Stimulated activated CD4-positive, alpha-beta T cell treated with anti-CD3 and anti-CD28 coated beads, Interleukin-15, amount 100 ng/mL, for 1 hour (primary cell): ENCODE data around the gene HOATZ.

Experiments used
- DNase-seq, 2 donors: peaks; one replicate each; pipeline ENCODE4 v3.0.0-alpha.2; 2020; ENCODE audit warnings: low read depth in 1 of 2, low spot score in 1 of 2

Gene HOATZ

GRCh38 chr11:111514216-111515031, at the start of gene HOATZ:
HOATZ (plus strand) TSS chr11:111514778; CDS start chr11:111514785, 7 bp downstream.
- no peak for DNase-seq

- DNase-seq, result no peak
Measured at GRCh38 chr11:111465400-111465799, 49.2 kb upstream of the HOATZ start.

- DNase-seq, result no peak
Measured at GRCh38 chr11:111466615-111467014, 48.0 kb upstream of the HOATZ start.

- DNase-seq, result no peak
Measured at GRCh38 chr11:111469200-111469599, 45.4 kb upstream of the HOATZ start.

GRCh38 chr11:111472228-111472627, 42.4 kb upstream of the HOATZ start:
- DNase-seq, result no peak

GRCh38 chr11:111474432-111474831, 40.1 kb upstream of the HOATZ start:
- no peak for DNase-seq

GRCh38 chr11:111476366-111476765, 38.2 kb upstream of the HOATZ start:
- DNase-seq, result no peak

GRCh38 chr11:111476956-111477355, 37.6 kb upstream of the HOATZ start:
- no peak for DNase-seq

- DNase-seq, result no peak
Measured at GRCh38 chr11:111477898-111478297, 36.7 kb upstream of the HOATZ start.

- DNase-seq, result no peak
Measured at GRCh38 chr11:111479666-111480065, 34.9 kb upstream of the HOATZ start.

GRCh38 chr11:111483431-111483830, 31.1 kb upstream of the HOATZ start:
- no peak for DNase-seq

- no peak for DNase-seq
Measured at GRCh38 chr11:111490496-111490895, 24.1 kb upstream of the HOATZ start.

- DNase-seq, result no peak
Measured at GRCh38 chr11:111494040-111494439, 20.5 kb upstream of the HOATZ start.

GRCh38 chr11:111499483-111499882, 15.1 kb upstream of the HOATZ start:
- DNase-seq, result no peak

- DNase-seq, result no peak
Measured at GRCh38 chr11:111500481-111500880, 14.1 kb upstream of the HOATZ start.

GRCh38 chr11:111502611-111503010, 12.0 kb upstream of the HOATZ start:
- DNase-seq, result no peak

GRCh38 chr11:111510311-111510710, 4.3 kb upstream of the HOATZ start:
- DNase-seq, result no peak

- DNase-seq, result no peak
Measured at GRCh38 chr11:111512296-111513239, 2.0 kb upstream of the HOATZ start, which contains the start of gene BTG4. BTG4 (minus strand) TSS chr11:111512386; CDS start chr11:111498776, 13,610 bp downstream.

- no peak for DNase-seq
Measured at GRCh38 chr11:111513240-111513605, 1.4 kb upstream of the HOATZ start.

GRCh38 chr11:111515591-111515990, 1.0 kb downstream of the HOATZ start:
- DNase-seq, result no peak

GRCh38 chr11:111518668-111519067, 4.1 kb downstream of the HOATZ start:
- DNase-seq, result no peak

- DNase-seq, result no peak
Measured at GRCh38 chr11:111520560-111520959, 6.0 kb downstream of the HOATZ start.
